Panc1 (cell line): Measurements from ENCODE around the gene EXOC6B.

Experiments used
- CTCF ChIP-seq: fragments of 450-650 bp; IDR thresholded peaks from 2 replicates; pipeline ENCODE4 v1.5.1; 2017; ENCODE audit warnings: mild to moderate bottlenecking
- SIN3A ChIP-seq: IDR thresholded peaks from 2 replicates; pipeline ENCODE4 v1.6.1; 2012; ENCODE audit warnings: low read depth, mild to moderate bottlenecking, low read length, moderate library complexity, borderline replicate concordance; ENCODE audit not compliant: insufficient read depth

GRCh38 chr2:72494392-72494791 is 331.4 kb downstream of the EXOC6B start:
- TF ChIP-seq CTCF (no peak), SIN3A (no peak)
